M059J (cell line): ENCODE data around the gene SNRNP27. TPM values are rescaled to one million over a fixed set of nuclear protein-coding genes. Genes with fewer than 3 reads are reported as not detected.
"Not testable (repeated sequence)": the region's sequence is repeated elsewhere in the genome, so short reads cannot be mapped to it uniquely, and the experiment has no call there.

ENCODE experiments used
- DNase-seq: peaks from one replicate; pipeline ENCODE4 v3.0.0-alpha.2; 2012; ENCODE audit warnings: low read depth
- total RNA-seq: library from RNA; depleted of rRNA; stranded (reverse); fragments of >200 nt; shearing (Covaris generic); gene quantifications from 2 replicates; pipeline ENCODE4 v1.2.3, GENCODE V29; 2014; rRNA removed

Gene SNRNP27
- total RNA-seq, 1 experiment from 2014 or later = 93.9 TPM

DNA sequence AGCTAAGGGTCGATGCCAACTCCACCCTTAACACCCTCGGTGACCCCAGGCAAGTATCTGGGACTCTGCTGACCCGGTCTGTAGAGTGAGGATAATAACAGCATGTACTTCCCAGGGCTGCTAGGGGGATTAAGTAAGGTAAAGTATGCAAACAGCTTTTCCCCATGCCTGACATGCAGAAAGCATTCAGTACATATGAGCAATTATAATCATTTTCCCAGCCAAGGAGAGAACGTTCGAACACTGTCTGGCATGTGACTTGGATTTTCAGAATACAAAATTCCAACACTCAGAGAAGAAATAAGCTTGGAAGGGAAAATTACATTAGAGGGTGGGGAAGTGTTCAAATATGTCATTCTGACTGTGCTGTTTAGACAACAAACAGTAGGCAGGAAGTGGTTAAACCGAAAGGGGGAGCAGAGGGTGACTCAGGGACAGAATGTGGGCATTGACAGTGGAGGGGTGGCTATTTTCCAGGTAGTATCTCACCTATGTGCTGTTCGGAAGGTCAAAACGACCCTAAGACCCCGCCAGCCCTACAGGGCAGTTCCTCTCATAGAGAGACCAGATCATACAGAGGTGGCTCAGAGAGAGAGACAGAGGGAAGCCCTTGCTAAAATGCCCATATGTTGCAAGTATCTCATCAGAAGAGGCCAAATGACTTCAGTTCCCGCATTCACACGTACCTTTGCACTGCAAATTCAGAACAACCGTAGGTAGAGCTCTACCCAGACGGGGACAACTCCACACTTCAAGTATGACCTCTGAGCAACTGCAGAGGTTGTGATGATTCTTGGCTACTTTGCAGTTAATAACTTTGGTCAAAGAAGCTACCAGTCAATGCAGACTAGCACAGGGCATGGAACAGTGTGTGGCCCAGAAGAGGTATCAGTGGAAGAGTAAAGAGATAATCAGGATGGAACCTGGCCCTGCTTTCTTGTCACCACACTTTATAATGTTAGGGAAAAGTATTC lies 52.9 kb downstream of the SNRNP27 start:
- peak; percentile 87 for DNase-seq

DNA sequence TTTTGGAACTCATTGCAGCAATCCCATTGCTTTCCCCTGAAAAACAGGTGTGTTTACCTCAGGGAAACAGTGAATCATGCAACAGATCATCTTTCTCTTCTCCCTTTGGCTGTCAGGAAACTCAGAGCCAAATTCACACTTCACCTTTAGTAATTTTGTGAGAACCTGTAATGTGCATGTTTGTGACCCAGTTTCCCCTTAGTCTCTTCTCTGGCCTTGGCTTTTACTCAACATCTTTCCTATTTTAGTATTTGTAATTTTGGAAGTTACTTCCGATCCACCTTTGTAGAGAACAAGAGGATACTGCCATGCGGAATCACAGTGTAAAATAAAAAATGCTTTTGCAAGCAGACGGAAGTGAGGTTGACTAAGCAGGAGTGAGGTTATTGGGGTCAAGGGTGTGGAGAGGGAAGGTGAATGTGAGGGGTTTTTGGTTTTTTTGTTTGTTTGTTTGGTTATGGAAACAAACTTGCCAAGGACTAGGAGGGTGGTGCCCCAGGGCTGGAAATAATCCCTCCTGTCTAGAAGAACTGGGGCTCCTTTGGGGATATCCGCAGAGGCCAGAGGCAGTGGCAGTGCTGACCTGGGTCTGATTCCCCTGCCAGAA lies 53.7 kb downstream of the SNRNP27 start:
- DNase-seq = no peak

DNA sequence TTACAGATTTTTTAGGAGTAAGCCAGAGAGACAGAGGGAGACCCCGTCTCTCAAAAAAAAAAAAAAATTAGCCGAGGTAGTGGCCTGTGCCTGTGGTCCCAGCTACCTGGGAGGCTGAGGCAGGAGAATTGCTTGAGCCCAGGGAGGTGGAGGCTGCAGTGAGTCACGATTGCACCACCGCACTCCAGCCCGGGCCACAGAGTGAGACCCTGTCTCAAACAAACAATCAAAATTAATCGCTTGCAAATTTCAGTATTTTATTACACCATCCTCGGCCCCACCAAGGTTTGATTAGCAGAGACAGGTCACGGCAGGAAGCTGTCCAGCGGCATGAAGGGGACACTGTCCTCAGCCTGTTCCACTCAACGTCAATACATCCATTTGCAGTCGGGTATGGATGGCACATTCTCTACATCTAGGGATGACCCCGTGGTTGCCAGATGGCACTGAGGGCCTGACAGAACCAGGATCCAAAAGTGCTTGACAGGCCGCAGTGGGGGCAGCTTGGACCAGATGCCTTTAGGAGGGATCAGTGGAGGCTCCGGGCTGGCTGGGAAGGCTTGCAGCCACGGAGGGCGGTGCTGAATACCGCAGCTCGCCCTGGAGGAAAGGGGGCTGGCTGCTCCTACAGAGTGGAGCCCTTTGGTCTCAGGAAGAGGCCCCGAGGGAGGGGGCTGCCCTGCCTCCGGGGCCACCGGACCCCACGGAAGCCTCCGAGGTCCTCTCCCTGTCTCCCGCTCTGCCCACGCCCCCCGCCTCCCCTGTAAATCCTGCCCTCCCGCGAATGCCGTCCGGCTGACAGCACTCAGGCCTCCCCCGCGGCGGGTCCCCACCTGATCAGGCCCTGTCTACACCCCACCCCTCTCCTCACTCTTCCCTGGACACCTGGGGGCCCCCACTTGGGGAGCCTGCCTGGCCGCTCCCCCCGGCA lies 54.5 kb downstream of the SNRNP27 start:
- DNase-seq = no peak

DNA sequence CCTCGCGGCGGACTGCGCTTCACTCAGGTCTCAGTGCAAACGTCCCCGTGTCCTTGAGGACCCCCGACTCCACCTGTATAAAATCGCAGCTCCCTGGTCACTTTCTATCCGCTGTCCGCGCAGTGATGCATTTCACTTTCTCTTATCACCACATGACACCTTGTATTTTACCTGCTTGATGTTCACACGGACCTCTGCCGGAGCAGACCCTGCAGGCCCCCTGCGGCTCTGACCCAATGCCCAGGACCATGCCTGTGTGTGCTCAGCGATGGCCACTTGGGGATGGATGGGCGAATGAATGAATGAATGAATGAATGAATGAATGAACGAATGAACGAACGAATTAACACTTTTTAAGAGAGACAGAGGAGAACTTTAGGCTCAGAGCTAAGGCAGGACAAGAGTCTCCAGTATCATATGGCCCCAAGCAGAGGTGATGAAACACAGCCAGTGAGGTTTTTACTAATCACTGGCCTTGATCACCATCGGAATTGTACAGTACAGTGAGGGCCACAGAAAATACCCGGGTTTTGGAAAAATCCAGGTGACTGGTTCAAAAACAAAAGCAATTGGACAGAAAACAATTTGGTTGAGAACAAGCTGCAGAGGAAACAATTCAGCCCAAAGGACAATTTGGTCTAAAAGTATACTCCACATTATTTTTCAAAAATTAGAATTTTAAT lies 55.3 kb downstream of the SNRNP27 start:
- no peak for DNase-seq

DNA sequence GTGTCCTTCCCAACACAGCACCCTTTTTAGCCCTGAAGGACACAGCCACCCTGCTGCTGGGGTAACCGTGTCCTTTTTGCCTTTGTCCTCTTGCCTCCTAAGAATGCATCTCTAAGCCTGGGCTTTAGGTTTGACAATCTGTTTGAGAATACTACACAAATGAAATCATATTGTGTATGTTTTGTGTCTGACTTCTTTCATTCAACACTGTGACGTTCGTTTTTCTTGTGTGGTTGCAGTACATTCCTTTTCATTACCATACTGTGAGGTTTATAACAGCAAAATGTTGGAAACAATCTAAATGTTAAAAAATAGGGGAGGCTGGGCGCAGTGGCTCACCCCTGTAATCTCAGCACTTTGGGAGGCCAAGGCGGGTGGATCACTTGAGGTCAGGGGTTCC lies 56.5 kb downstream of the SNRNP27 start:
- DNase-seq = no peak

DNA sequence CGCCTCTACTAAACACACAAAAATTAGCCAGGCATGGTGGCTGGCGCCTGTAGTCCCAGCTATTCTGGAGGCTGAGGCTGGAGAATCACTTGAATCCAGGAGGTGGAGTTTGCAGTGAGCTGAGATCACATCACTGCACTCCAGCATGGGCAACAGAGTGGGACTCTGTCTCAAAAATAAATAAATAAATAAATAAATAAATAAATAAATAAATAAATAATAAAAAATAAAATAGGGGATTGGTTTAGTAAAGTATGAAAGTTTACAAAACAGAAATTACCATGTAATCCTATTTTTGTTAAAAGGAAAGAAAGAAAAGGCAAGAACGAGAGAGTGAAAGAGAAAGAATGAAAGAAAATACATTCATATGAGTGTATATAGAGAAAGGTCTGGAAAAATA lies 56.9 kb downstream of the SNRNP27 start:
- not testable (repeated sequence) for DNase-seq

DNA sequence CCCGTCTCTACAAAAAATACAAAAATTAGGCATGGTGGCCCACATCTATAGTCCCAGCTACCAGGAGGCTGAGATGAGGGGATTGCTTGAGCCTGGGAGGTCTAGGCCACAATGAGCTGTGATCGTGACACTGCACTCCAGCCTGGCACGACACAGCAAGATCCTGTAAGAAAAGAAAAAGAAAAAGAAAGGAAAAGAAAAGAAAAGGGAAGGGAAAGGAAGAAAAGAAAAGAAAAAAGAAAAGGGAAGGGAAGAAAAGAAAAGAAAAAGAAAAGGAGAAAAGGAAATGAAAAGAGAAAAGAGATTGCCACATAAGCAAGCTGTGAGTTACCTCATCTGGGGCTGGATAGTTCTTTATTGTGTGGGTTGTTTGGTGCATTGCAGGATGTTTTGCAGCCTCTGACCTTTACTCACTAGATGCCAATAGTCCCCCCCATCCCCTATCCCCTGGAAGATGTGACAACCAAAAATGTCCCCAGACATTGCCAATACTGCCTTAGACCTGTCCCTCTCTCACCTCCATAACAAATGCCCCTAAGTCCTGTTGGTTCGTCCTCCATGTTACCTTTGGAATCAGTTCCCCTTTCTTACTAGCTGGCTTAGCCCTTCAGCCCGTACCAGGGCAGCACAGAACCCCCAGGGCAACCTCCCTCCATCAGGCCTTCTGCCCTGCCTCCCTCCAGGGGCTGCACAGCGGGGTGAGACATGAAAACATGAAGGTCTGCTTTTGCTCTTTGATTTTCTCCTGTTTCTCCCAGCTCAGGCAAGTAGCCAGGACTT lies 58.8 kb downstream of the SNRNP27 start:
- DNase-seq = no peak

DNA sequence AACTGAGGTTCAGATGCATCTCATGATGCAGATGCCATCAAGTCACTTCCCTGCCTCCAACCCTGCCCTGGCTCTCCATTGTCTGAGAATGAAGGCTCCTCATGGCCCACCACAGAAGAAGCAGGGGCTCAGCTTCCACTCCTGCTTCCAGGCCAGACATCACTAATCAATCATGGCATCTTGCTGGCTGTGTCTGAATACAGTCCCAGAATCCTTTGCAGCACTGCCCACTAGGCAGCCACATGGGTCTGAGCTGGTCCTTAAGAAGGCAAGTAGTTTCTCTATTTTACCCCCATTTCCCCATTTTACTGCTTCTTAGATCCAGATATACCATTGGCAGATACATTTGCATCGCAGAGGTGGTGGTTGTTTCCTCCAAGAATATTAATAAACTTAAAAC lies 60.3 kb downstream of the SNRNP27 start:
- DNase-seq = no peak

Other genes starting within 250 kb of the SNRNP27 start
- 9.1 and 16.9 TPM in 2 replicates for gene ANXA4, start 151.8 kb upstream of the SNRNP27 start, total RNA-seq
- 3.5 and 9.4 TPM in 2 replicates for gene GMCL1, start 64.3 kb upstream of the SNRNP27 start, total RNA-seq
- 2.1 and 5.0 TPM in 2 replicates for gene MXD1, start 21.2 kb downstream of the SNRNP27 start, total RNA-seq
- gene ASPRV1, start 67.7 kb downstream of the SNRNP27 start, total RNA-seq = 0.15 and 0.49 TPM in 2 replicates
- 24.5 and 37.7 TPM in 2 replicates for gene PCBP1, start 193.5 kb downstream of the SNRNP27 start, total RNA-seq